Sigmoid colon (tissue), 4 donors: ENCODE measurements around the gene UQCRQ.

Experiments used
- CTCF ChIP-seq, 4 experiments: fragments of 450-650 bp in 3 of 4; fragments of 200-600 bp in 1 of 4; IDR thresholded peaks; one replicate each; pipeline ENCODE4 v1.5.1; 2016 to 2019; ENCODE audit warnings: antibody characterized with exemption in 4 of 4, mild to moderate bottlenecking in 3 of 4, moderate library complexity in 2 of 4
- EP300 ChIP-seq, 4 donors: sonication (generic); formaldehyde crosslinking; IDR thresholded peaks; one replicate each; pipeline ENCODE4 v1.6.1; 2017; ENCODE audit warnings: antibody characterized with exemption in 4 of 4
- POLR2AphosphoS5 ChIP-seq, 4 donors: sonication (generic); formaldehyde crosslinking; IDR thresholded peaks; one replicate each; pipeline ENCODE4 v1.6.1; 2017; ENCODE audit warnings: antibody characterized with exemption in 4 of 4

- TF ChIP-seq CTCF (IDR thresholded peaks at IDR 0.05) (no peak), EP300 (IDR thresholded peaks at IDR 0.05) (no peak), POLR2AphosphoS5 (IDR thresholded peaks at IDR 0.05) (peak in 2 of 4 donors; percentile 12 to 31)
These were observed 6.9 kb downstream of the UQCRQ start, which contains the start of gene LEAP2 for GRCh38 chr5:132873119-132873929.
